Activated CD8-positive, alpha-beta memory T cell treated with anti-CD3 and anti-CD28 coated beads, Interleukin-2, amount 50 U/mL, for 48 hours (primary cell): ENCODE data around the gene DGKB.

Experiments used
- DNase-seq: peaks from one replicate; pipeline ENCODE4 v3.0.0-alpha.2; 2020

DGKB gene

GRCh38 chr7:14260011-14260410 lies 642.5 kb downstream of the DGKB start:
- DNase-seq, result no peak

GRCh38 chr7:14258861-14259260 lies 643.7 kb downstream of the DGKB start:
- DNase-seq, result no peak

DNA sequence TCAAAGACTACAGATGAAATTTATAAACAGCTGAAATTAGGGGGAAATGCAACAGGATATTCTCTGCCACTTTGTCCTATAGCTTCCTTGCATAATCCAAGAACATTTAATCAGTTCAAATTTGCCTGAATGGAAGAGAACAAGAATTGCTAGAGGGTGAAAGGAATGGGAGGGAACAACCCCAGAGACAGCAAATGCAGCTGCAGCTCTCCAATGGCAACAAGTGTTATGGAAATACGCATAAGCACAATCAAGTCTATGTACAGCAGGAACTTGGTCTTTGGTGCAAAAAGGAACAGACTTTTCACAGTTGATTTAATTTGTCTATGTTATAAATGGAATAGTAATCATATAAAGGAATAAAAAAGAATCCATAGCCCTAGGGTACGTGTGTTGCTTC lies 644.1 kb downstream of the DGKB start:
- no peak for DNase-seq

GRCh38 chr7:14252458-14252857 lies 650.1 kb downstream of the DGKB start:
- DNase-seq, result no peak

- no peak for DNase-seq
Measured at GRCh38 chr7:14242175-14242574, 660.4 kb downstream of the DGKB start.

DNA sequence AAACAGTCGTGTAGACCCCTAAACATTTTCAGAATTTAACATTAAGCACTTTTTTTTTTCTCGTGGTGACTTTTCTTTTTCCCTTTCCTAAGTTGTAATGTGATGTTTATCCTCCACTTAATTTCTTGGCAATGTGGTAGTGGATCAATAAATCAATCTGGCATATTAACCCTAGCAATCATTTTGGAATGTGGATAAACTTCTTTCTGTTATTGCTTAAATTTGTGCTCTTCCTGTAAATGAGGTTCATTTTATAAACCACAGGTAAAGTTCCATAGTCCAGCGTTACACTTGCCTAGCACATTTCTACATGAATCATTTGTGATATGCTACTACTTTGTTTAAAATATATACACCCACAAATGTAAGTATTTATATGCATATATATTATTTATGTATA lies 665.7 kb downstream of the DGKB start:
- DNase-seq, result no peak

DNA sequence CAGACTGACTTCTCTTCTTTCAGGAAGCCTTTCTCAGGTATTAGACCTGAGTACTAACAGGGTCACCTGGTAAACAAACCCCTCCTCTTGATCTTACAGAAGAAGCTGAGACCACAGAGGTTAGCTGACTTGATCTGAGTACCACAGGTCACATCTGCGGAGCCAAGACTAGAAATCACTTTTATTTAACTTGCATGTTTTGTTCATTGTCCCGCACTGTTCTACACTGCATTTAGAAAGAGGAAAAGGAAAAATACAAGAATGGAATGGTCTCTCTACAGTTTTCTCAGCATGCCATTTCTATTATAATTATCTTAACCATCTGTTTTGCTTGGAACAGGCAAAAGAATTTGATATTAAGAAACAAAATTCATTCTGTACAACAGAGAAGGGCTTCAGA lies 667.5 kb downstream of the DGKB start:
- DNase-seq, result no peak

GRCh38 chr7:14233868-14234369 lies 668.6 kb downstream of the DGKB start:
- DNase-seq, result no peak

DNA sequence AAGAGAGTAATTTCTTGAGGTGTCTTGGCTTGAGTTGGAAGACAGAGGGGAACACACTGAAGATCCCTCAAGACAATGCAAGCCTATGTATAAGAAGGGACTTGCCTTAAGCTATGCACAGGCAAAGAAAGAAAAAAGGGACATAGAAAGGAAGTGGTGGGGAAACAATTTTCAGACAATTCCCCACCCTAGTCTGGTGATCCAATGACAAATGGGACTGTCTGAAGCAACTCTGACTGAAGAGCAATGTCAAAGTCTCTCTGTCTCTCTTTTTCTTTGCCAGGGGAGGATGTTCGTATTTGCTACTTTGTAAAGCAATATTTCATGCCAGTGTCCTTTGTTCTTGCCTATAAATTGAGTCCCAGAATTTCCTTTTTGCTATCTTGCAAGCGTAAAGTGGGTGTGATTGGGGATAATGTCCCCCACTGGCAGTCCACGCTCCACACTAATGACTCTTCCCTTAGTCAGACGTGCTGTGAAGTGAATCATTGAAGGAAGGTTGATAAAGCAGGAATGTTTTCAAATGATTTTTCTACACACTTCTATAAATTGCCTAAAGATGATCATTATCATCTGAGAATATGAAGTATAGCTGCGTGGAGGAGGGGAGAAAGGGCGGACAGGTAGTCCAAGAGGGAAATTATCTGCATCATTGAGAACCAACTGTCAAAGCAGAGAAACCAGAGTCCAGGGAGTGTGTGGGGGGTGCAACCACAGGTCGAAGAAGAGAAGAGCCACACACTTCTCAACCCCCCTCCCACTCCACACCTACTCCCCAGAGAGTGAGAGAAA lies 669.3 kb downstream of the DGKB start:
- no peak for DNase-seq

- DNase-seq, result no peak
Measured at GRCh38 chr7:14229047-14229446, 673.5 kb downstream of the DGKB start.

DNA sequence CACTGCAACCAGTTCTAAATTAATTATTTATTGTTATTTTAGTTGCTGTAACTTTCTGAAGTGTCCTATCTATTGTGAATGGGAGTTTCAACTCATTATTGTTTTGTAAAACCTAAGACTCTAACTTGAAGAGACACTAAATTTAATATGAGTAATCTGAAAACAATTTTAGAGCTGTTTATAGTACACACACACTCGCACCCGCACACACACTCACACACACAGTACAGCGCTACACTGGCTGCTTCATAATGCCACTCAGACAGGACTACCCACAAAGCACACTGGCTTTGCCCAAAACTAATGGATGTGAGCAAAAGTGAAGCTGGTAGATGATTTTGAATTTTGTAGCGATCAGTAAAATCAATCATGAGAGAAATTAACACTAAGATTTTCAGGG lies 674.2 kb downstream of the DGKB start:
- no peak for DNase-seq

- no peak for DNase-seq
Measured at GRCh38 chr7:14226126-14226525, 676.4 kb downstream of the DGKB start.

DNA sequence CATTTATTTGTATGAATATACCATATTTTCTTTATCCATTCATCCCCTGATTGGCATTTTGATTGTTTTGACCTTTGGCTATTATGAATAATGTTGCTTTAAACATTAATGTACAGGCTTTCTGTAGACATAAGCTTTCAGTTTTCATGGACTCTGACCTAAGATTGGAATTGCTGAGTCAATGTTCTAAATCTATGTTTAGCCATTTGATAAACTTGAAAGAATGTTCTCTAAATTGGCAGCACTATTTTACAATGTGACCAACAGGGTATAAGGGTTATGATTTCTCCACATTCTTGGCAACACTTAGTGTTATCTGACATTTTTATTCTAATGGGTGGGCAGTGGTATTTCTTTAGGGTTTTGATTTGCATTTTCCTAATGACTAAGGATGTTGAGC lies 683.4 kb downstream of the DGKB start:
- DNase-seq, result no peak

- no peak for DNase-seq
Measured at GRCh38 chr7:14218338-14218737, 684.2 kb downstream of the DGKB start.

- DNase-seq, result no peak
Measured at GRCh38 chr7:14209896-14210484, 692.6 kb downstream of the DGKB start.

DNA sequence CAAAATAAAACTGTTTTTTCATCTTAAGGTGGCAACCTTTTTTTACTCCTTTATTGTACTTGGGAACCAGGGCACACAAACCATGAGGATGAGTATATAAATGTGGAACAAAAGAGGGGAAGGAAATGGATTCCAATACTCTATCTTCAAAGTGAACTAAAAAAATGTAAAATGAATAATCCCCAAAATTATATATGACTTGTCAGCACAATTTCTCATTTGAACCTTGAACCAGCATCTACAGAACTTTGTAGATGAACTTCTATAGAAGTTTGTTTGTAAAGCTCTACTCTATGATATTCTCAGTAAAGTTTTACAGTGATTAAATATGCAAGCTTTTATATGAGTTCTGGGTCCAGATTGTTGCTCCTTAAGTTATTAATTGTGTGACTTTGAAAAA lies 694.8 kb downstream of the DGKB start:
- DNase-seq, result no peak

DNA sequence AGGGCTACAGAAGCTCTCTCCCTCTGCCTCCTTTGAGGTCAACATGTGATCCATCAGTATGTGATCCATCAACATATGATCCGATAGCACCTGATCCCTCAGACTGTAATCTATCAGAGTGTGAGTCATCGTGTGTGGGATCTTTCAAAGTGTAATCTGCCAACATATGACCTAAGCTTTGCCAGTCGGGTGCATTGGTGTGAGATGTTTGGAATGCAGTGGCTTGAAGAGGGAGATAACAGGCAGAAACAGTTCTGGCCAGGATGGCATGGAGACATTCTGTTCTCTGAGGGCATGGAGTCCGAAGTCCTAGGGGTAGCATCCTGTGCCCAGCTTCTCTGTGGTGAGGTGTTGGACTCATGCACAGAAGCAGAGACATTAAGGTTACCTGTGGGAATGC lies 695.4 kb downstream of the DGKB start:
- DNase-seq, result no peak

GRCh38 chr7:14206121-14206520 lies 696.4 kb downstream of the DGKB start:
- DNase-seq, result no peak

DNA sequence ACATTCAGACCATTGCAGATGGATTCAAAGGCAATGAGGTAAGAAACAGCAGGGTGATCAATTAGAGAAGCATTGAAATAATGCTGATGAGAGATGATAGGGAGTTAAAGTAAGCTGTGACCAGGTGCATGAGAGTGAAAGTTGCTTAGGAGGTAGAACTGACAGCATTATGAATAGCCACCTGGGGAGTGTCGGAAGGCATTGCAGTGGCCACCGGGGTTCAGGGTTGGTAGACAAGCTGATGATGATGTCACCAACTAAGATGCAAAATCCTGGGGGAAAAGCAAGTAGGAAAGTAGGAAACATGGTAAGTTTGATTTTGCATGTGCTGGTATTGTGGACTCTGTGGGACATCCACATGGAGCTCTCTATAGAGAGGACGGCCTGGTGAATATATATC lies 701.2 kb downstream of the DGKB start:
- no peak for DNase-seq

DNA sequence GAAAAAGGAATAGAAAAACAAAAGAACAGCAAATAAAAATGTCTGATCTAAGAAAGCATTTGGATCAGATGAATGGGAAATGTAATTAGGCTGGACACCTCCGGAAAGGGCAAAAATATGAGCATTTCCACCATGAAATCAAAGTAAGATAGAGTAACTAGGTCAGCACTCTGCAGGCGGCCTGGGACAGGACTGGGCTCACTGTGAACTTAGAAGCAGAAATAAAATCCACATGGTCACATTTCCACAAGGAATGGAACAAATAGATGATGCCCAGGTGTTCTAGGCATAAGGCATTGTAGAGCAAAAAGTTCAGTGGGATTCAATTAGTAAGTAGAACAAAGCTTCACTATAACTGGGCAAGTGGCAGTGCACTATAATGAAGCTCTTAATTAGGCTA lies 703.2 kb downstream of the DGKB start:
- DNase-seq, result no peak

DNA sequence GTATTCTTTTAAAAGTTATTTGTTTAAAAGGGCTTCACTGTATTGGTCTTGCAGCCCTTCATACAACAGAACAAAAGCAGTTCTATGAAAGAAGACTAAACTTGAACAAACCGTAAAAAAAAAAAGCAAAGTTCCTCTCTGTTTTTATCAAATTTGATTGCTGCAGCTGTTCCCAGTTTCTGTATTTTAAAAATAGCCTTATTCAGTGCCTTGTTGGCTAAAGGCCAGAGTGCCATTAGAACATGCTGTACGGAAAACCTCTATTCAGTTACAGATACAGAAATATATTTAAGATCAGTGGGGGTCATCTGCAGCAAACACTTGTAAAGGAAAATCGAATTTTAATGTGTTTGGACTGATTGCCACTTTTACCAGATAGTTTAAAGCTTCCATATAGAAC lies 705.3 kb downstream of the DGKB start:
- no peak for DNase-seq

- DNase-seq, result no peak
Measured at GRCh38 chr7:14196555-14196954, 706.0 kb downstream of the DGKB start.

DNA sequence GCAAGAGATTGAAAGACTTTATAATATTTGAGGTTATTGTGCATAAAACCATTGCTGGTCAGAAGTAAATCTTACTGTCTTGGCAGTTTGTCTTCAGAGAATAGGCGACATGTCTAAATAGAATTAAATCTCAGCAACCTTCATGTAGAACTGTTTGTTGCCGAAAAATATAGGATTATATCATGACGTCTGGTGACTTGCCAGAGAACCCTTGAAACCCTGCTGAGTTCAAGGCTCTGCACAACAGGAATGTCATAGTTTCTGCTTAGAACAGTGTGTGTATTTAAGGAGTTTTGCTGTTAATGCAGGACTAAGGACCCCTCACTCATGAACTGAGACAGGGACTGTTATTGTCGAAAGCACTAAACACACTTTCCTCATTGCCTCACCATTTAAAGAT lies 706.7 kb downstream of the DGKB start:
- DNase-seq, result no peak

DNA sequence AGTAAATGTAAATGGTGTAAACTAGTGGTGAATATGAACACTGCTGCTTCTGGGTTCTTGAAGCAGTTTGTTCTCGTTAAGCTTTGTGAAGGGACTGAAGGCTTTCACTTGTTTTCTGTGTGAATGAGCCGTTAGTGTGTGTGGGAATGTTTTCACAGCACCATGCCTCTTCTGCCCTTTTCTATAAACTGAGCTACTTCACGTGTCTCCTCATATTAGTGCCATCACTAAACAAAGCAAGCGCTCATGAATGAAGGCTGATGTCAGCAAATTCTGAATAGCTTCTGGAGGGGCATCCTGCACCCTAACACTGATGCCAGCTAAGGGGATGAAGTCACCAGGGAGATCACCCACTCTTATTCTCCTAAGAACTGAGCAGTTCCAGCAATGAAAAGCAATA lies 707.5 kb downstream of the DGKB start:
- DNase-seq, result no peak

DNA sequence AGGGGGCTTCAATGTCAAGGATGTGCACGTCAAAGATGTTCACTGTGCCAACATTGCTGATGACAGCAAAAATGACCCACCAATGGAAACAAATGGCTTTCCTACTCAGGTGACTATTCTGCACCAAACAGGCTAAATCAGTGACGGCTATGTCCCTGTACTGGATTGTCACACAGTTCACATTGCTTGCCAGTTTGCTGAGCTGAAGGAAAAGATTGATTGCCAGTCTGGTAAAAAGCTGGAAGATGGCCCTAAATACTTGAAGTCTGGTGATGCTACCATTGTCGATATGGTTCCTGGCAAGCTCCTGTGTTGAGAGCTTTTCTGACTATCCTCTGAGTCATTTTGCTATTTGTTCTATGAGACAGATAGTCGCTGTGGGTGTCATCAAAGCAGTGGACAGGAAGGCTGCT lies 710.9 kb downstream of the DGKB start:
- DNase-seq, result no peak
